ENCODE results near the gene ADGRL1. TPM values are rescaled to one million over a fixed set of nuclear protein-coding genes. Genes with fewer than 3 reads are reported as not detected.

ADGRL1 gene
- total RNA-seq, 1 donor from 2014 or later = 12.4 TPM

DNA sequence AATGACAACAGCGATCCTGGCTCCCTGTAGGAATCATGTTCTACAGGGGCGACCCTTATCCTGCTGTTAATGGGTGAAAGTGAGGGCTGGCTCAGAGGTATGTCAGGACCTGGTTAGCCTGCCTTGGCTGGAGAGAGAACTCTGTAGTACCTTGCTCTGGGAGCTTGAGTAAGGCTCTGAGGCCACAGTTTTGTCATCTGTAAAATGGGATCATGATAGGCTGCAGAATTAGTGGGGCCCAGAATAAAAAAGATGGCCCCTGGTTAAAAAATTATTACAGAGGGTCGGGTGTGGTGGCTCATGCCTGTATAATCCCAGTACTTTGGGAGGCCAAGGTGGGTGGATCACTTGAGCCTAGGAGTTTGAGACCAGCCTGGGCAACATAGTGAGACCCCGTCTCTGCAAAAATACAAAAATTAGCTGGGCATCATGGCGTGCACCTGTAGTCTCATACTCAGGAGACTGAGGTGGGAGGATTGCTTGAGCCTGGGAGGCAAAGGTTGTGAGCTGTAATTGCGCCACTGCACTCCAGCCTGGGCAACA lies 104.9 kb downstream of the ADGRL1 start:
- Mint-ChIP-seq H3K27me3 (ENCODE audit: insufficient read depth) (no peaks in the 10 kb centered on the region), H3K9me3 (no peaks in the 10 kb centered on the region), H3K27ac (no peak overlapping the region), H3K4me1 (ENCODE audit: low read depth) (no peaks in the 10 kb centered on the region), H3K4me3 (no peak overlapping the region), H3K36me3 (ENCODE audit: low read depth) (peaks cover 19% of the 10 kb centered on the region)
- DNase-seq (ENCODE audit: low spot score) = no peak
- intact Hi-C loops (cut with micrococcal nuclease) = no loop called here

Other genes with a start within 250 kb of the ADGRL1 start
- 16.0 and 17.0 TPM in 2 replicates for gene RFX1, start 199.8 kb downstream of the ADGRL1 start, total RNA-seq
- gene RLN3, start 178.0 kb downstream of the ADGRL1 start, total RNA-seq = not detected in 2 replicates
- 82.5 and 84.9 TPM in 2 replicates for gene IL27RA, start 174.4 kb downstream of the ADGRL1 start, total RNA-seq
- gene PALM3, start 144.1 kb downstream of the ADGRL1 start, total RNA-seq = 0.65 TPM in 1 of 2 replicates, not detected in the other
- gene MISP3, start 133.4 kb downstream of the ADGRL1 start, total RNA-seq = 2.3 TPM in 2 replicates
- 0.67 and 1.1 TPM in 2 replicates for gene C19orf67, start 120.4 kb downstream of the ADGRL1 start, total RNA-seq
- 130 TPM in 2 replicates for gene SAMD1, start 115.4 kb downstream of the ADGRL1 start, total RNA-seq
- gene PRKACA, start 88.4 kb downstream of the ADGRL1 start, total RNA-seq = 58.6 and 63.7 TPM in 2 replicates
- gene ASF1B, start 69.6 kb downstream of the ADGRL1 start, total RNA-seq = 76.3 and 77.4 TPM in 2 replicates
- 219 and 226 TPM in 2 replicates for gene ADGRE5, start 175.3 kb upstream of the ADGRL1 start, total RNA-seq
- gene DDX39A, start 213.2 kb upstream of the ADGRL1 start, total RNA-seq = 273 and 287 TPM in 2 replicates
- 151 and 180 TPM in 2 replicates for gene PKN1, start 227.1 kb upstream of the ADGRL1 start, total RNA-seq

All from activated T-helper 1 cell treated with anti-CD3 and anti-CD28 coated beads, Interleukin-12 subunit alpha, Interleukin-12 subunit beta, Interleukin-2, Interleukin-4 antibody, amounts not matched to agents 30 ng/mL and 10 ng/mL and 1 ng/mL, durations not matched to agents 14 hours and 24 hours and 36 hours (primary cell).